Measurements from ENCODE around the gene SACM1L.
A peak's percentile ranks its signal among the peaks of the same experiment; 100 is the strongest.
"Not testable (repeated sequence)": the region's sequence is repeated elsewhere in the genome, so short reads cannot be mapped to it uniquely, and the experiment has no call there.

The SACM1L gene

DNA sequence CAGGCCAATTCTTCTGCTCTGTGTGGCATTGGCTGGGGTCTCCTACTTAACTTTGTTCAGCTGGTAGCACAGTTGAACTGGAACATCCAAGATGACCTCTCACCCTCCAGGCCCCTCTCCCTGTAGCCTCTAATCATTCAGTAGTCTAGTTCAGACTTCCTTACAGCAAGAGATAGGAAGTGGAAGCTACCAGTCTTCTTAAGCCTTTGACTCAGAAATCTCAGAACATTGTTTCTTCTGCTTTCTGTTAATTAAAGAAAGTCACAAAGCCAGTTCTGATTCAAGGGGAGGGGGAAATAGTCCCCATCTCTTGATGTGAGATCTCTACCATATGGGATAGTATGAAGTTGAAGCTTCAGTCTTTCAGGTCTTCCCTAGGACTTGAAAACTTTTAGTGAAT is 18.8 kb upstream of the SACM1L start:
- DNase-seq: no peak

DNA sequence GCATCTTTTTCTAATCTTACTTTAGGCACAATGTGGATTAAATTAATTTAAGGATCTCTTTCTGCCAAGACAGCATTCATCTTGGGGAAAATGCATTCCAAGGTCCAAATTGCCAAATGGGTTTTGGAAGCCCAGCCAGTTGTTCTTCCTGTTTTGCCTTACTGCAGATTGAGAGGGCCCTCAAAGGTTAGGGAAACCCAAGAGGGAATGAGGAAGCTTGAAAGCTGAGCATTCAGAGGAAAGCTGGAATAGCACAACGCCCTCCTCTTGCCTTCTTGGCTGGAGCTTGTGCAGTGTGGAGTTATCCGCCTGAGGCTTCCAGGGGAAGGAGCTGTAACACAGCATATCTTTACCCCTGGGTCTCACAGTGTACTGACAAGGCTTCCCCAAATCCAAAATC is 18.2 kb upstream of the SACM1L start:
- no peak for DNase-seq

DNA sequence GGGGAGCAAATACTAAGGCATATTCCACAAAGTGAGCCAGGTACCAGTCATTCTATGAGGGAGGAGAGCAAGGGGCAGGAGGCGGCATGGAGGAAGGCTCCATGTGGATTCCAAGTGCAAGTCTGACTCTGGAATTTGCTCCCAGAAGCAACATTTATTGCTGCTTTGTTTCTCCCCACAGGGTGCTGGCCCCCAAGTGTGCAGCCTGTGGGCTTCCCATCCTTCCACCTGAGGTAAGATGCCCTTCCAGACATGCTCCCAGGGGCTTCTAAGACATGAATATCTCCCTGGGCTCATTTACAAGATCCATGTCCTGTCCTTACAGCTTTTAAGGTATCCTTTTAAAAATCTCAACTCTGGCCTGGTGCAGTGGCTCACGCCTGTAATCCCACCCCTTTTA is 15.9 kb upstream of the SACM1L start:
- no peak for DNase-seq

DNA sequence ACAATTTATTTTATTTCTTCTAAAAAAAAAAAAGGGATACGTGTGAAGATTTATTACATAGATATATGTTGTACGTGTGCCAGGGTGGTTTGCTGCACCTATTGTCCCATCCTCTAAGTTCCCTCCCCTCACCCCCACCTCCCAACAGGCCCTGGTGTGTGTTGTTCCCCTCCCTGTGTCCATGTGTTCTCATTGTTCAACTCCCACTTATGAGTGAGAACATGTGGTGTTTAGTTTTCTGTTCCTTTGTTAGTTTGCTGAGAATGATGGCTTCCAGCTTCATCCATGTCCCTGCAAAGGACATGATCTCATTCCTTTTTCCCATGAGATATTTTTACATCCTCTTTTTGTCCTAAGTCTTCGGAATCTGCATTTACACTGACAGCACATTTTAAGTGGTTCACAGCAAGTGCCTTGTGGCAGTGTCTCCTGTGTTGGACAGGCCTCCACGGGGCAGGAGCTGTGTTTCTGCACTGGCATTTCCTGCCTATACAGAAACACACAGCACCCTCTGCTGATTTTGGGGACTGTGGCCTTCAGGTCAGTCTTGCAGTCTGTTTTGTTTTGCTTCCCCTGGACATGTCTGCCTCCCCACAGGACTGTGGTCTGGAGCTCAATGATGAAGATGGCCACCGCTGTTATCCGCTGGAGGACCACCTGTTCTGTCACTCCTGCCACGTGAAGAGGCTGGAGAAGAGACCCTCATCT is 12.7 kb upstream of the SACM1L start:
- no peak for DNase-seq

DNA sequence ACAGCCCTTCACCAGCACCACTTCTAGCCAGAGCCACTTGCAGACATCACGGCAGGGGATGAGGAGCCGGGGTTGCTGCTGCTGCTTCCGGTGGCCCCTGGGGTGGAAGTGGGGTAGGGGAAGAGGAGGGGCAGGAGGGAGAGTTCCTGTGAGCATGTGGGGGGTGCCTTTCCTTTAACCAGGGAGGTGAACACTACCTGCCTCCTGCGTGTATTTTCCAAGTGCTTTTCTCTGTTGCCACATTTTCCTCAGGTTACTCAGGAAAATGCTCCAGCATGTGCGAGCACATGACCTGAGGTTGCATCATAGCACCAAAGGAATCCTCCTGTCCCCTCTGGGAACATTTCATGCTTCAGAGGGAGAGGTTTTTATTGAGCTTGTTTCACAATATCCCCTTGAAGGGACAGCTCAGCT is 12.2 kb upstream of the SACM1L start:
- peak; percentile 42 for DNase-seq

DNA sequence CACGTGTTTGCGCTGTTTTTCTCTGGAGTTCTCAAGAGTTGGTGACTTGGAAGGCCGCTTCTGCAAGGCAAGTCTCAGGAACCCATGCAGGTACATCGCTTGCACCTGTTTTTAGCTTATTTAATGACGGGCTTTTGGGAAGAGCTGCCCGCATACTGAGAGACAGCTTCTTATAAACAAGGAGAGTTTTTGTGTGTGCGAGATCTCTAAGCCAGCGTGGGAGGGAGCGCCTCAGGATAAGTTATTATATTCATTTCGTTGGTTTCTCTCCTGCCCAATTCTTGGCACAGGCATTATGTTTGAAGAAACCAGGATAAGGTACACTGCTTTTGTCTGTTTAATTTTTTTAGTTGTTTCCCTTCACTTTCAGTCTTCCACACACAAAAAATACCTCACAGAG is 11.4 kb upstream of the SACM1L start:
- no peak for DNase-seq

DNA sequence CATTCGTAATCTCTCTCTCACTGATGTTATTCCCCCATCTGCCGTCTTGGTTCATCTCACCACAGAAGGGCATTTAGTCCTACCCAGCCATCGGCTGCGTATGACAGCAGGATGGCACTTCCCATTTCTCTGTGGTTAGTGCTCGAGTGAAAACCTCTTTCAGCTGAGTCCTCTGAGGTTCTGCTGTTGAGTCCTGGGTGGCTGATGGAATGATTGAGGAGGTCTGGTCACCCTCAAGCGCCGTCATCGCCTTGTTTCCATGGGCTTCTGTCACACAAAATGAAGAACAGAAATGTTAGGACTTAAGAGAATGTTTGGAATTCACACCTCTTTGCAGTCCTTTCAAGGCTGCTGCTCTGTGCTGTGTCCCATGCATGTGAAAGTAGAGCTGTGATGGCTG is 9.4 kb upstream of the SACM1L start:
- DNase-seq: no peak

DNA sequence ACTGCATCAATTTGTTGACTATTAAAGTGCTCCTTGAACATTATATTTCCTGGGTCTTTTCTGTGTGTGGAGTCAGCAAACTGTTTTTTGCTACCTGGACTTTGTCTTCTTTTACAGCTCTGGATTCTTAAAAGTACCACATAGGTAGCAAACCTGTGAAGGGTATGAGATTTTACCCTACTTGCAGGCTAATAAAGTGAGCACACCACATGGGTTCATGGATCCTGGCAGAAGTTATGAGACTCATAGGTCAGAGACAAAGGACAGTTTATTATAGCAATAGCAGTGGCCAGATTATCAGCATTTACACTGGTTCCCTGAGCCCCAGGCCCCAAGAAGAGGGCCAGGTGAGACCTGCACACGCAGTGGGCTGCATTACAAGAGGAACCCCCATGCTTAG is 8.0 kb upstream of the SACM1L start:
- no peak for DNase-seq

DNA sequence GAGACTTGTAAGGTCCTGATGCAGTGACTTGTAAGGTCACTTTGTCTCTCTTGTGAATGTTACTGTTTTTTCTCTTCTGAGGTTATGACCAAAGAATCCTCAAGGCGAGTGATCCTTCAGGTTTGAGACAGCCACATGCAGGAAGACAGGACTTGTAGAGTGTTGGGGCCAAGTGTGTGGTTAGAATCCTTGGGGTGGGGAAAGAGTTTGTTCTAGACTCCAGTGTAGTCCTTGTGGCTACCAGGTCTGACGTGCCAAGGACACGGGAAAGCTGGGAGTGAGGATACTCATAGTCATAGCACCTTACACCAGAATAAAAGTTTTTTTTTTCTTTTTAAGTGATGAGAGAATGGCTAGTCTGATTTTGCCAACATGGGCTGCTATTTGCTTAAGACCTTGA is 7.3 kb upstream of the SACM1L start:
- DNase-seq: no peak

DNA sequence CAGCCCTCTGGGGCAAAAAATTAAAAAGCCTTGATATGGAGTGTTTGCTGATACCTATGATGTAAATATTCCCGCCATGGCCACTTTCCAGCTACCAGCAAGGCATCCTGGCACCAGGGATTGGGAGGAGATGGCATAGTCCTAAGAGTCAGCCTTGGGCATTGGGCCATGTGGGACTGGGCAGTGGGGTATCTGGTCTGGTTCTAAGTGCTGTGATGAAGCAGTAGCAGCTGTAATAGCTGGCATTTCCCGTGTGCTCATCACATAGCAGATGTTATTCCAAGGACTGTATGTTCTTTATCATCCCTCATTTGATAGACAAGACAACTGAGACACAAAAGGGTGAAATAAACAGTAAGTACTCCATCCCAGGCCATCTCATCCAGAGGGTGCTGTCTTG is 6.9 kb upstream of the SACM1L start:
- DNase-seq: no peak

DNA sequence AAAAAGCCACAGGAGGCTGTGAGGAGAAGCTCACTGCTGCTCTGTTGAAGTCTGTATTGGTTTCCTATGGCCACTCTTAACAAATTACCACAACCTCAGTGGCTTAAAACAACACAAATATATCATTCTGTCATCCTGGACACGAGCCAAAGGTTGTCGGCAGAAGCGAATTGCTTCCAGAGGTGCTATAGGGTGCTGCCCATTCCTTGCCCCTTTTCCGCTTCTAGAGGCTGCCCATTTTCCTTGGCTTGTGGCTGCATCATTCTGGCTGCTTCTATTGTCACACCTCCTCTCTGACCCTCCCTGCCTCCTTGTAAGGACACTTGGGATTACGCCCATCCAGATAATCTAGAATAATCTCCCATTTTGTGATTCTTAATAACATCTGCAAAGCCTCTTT is 6.4 kb upstream of the SACM1L start:
- DNase-seq: no peak

DNA sequence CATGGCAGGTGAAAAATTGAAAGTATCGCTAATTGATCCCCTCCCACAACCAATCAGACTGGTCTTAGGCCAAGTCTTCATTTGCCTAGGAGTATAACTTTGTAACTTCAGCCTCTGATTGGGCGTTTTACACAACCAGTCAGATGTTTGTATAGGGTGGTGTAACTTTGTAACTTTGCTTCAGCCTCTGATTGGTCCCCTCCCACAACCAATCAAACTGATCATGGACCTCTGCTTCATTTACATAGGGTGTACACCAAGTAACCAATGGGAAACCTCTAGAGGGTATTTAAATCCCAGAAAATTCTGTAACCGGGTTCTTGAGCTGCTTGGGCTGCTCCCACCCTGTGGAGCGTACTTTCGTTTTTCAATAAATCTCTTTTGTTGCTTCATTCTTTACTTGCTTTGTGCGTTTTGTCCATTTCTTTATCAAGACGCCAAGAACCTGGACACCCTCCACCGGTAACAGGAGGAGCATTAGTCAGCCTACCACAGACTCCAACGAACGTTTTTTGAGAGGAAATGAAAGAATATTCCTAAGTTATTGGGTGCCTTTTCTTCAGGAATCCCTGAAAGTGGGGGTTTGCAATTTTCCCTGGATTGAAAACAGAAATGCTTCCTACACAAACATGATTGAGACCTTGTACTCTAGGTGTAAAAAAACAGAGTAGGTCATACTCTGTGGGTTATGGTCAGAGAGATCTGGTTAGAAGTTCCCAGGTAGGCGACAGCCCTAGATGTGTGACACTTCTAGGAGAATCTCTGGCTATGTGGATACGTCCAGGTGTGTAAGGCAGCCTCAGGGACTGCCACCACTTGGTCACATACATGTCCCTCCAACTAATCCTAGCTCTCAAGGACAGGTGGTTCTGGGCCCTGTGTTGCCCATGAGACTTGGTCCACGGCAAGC is 5.5 kb upstream of the SACM1L start:
- DNase-seq: no peak

DNA sequence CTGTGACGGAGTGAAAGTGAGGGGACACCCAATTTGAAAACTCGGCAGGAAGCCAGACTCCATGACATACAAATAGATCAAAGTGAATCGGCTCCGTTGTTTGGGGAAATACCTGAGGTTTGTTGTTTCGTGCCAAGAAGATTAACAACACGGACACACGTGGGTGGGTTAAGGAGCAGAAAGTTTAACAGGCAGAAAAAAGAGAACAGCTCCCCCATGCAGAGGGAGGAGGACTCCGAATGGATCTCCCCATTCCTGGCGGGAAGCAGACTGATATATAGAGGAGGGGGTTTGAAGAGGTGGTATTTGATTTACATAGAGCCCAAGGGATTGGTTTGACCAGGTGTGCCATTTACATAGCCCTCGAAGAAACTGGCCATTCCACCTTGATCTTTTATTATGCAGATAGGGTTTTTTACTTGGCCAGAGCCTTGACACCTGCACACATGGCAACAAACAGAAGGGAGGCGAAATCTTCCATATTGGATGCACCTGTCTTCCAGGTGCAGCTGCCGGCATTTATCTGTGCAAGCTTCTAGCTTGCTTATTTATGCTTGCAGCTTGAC is 4.8 kb upstream of the SACM1L start:
- DNase-seq: no peak

DNA sequence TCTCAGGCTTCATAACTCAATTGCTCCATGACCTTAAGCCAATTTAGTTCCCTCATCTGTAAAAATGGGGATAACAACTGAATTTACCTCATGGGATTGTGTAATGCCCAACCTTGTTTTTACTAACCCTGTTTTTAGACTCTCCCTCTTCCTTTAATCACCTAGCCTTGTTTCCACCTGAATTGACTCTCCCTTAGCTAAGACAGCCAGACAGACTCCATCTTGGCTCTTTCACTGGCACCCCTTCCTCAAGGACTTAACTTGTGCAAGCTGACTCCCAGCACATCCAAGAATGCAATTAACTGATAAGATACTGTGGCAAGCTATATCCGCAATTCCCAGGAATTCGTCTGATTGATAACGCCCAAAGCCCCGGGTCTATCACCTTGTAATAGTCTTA is 3.5 kb upstream of the SACM1L start:
- not testable (repeated sequence) for DNase-seq

DNA sequence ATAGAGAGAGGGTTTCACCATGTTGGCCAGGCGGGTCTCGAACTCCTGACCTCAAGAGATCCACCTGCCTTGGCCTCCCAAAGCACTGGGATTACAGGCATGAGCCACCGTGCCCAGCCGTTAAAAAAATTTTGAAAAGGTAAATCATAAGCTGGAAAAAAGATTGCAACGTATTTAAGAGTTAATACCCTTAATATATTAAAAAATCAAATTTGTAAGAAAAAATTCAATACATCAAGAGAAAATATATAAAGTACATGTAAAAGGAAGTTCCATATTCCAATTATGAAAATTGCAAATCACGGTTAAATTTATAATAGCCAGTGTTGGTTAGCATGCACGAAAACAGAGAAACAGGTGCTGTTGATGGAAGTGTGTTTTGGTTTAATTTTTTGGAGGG is 2.3 kb upstream of the SACM1L start:
- no peak for DNase-seq

DNA sequence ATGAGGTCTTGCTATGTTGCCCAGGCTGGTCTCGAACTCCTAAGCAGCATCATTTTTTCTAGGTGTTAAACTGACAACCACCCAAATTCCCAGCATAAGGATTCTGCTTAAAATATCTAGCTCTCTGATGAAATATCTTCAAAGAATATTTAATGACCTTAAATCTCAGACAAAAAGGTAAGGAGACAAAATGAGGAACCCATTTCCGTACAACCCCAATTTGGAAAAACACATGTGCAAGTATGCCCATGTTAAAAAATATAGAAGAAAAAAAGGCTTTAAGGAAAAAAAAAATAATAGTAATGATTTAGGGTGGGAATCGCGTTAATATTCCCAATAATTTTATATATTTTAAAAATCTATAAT is 1.4 kb upstream of the SACM1L start:
- DNase-seq: no peak

DNA sequence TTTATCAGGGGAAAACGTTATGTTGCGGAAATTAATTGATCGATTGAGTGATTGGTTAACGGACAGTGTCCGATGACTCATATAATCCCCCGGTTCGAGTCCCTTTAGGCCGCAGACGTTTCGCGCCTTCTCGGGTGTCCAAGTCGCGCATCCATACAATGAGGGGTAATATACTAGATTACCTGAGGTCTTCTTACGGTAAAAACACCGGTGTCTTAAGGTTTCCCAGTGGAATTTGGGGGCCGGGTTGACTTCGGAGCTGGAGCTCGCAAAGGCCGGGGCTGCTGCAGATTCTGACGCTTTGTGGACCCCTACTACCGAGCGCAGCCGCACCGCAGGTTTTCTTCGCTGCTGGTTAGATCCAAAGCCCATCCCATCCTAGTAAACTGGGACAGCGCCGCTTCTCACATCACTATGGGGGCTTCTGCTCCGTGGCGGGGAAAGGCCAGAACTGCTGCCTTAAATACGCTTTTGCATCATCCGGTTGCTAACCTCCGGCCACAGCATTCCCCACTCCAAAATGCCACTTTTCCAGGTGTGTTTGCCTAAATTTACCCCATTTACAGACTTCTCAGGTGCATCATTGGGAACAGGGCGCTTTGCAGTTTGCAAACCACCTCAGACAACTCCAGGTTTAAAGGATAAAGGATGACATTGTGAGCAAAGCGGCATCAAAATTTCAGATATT is 858 bp upstream of the SACM1L start:
- no peak for DNase-seq

DNA sequence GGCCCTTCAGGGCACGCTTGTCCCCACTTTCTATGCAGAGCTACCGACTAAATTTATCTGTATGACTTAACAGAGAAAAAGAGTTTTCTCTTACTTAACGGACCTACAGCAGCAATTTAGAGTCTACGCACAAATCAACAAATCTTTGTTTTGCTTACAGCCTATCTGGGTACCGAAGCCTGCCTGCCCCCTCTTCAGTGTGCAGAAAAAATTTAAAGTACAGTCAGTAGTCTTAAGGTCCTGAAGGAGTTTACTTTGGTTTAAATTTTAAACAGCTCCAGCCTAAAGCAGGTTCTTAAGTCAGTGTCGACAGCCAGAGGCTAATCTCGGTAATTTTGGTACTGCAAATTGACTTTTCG is 570 bp downstream of the SACM1L start:
- DNase-seq: no peak

DNA sequence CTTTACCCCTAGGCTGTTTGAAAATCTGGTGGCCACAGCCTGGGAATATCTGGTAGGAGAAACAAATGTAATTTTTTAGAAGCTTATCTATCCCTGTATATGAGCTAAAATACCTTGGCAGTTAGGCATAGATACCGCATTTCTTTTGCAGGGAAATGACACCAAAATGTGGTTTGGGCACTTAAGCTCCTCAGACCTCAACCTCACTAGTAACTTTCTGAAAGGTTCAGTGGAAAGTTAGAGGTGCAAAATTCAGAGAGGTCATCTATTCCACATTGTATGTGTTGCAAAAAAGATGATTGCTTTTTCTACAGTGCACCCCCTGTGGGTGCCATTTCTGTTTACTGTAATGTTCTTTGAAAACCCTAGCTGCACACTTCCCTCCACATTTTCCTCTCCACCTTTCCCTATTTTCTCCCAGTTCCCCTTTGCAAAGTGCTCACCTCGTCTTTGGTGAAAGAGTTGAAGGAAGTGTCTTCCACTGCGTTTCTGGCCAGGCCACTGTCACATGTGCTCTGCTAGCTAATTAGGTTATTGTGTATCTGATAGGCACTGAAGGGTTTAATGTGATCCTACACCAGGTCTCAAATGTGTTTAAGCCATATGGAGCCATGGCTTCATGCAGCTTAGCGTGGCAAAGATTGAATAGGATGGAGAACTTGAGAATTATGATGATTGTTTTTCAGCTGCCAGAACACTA is 1.3 kb downstream of the SACM1L start:
- DNase-seq: no peak

DNA sequence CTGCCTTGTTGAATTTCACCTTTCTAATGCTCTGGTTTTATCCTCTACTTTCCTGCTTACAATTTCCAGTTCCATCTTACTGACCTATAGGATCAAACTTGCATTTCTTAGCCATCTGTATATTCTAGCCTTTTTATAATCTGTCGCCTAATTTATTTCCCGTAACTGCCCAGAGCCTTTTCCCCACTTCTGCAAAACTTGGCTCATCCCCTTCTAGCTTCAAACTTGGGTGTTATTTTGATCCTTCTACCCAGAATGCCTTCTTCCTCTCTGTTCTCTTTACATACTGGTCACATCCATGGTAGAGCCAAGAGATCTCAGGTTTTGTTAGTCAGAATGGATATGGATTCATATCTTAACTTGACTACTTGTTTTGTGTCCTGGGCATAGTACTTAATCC is 2.6 kb downstream of the SACM1L start:
- DNase-seq: no peak

DNA sequence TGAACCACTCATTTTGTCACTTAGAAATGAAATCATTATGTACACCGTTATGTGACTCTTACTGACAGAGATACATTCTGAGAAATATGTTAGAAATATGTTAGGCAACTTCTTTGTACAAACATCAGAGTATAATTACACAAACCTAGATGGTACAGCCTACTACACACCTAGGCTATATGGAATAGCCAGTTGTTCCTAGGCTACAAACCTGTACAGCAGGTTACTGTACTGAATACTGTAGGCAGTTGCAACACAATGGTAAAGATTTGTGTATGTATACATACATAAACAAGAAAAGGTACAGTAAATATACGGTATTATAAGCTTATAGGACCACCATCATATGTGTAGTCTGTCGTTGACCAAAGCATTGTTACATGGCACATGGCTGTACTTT is 3.7 kb downstream of the SACM1L start:
- no peak for DNase-seq

DNA sequence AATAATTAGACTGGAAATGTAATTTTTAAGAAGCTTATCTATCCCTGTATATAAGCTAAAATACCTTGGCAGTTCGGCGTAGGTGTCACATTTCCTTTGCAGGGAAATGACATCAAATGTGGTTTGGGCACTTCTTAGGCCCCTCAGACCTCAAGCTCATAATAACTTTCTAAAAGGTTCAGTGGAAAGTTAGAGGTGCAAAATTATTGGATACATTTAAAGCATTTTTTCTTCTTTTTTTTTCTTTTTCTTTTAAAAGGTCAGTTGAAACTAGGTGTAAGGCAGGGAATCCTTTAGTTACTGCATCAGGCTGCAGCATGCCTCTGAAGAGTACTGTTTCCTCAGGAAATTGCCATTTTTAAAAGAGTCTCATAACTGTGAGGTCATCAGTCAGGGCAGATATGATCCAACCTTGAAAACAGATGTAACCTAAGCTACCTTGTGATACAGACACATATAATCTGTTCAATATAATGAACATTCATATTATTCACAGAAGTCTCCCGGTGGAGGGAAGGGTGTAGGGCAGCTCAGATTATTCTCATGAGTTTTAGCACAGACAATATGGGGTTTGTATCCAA is 4.8 kb downstream of the SACM1L start:
- DNase-seq: no peak

DNA sequence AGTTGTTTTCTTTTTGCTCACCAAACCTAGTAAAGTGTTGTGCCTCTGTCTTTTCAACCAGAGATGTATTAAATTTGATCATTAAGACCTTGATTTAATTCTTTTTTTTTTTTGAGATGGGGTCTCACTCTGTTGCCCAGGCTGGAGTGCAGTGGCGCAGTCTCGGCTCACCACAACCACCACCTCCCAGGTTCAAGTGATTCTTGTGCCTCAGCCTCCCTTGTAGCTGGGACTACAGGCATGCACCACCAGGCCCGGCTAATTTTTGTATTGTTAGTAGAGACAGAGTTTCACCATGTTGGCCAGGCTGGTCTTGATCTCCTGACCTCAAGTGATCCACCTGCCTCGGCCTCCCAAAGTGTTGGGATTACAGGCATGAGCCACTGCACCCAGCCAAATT is 6.0 kb downstream of the SACM1L start:
- DNase-seq: not testable (repeated sequence)

All from stimulated activated CD4-positive, alpha-beta T cell treated with anti-CD3 and anti-CD28 coated beads, Interleukin-12 subunit alpha, Interleukin-12 subunit beta, amount 100 ng/mL, for 4 hours (primary cell).